ENCODE data around the gene NUSAP1.
"Not testable (repeated sequence)": the region's sequence is repeated elsewhere in the genome, so short reads cannot be mapped to it uniquely, and the experiment has no call there.

DNA sequence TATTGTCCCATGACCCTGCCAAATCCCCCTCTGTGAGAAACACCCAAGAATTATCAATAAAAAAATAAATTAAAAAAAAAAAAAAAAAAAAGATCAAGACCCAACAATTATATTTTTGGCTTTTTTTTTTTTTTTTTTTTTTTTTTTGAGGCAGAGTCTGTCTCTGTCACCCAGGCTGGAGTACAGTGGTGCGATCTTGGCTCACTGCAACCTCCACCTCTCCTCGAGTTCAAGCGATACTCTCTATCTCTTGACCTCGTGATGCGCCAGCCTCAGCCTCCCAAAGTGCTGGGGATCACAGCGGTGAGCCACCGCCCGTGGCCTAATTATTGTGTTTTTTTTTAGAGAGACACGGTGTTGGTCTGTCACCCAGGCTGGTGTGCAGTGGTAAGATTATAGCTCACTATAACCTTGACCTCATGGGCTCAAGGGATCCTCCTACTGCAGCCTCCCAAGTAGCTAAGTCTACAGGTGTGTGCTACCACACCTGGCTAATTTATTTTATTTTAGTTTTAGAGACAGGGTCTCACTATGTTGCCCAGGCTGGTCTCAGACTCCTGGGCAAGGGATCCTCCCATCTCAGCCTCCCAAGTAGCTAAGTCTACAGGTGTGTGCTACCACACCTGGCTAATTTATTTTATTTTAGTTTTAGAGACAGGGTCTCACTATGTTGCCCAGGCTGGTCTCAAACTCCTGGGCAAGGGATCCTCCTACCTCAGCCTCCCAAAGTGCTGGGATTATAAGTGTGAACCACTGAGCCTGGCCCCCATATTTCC, 51.5 kb downstream of the NUSAP1 start:
- TF ChIP-seq POLR2AphosphoS5 (IDR thresholded peaks at IDR 0.05; ENCODE audit: low read depth, low read length); POLR2A (IDR thresholded peaks at IDR 0.05; ENCODE audit: low read depth, low read length); TAF1 (IDR thresholded peaks at IDR 0.05; ENCODE audit: borderline replicate concordance, low read depth, low read length): not testable (repeated sequence)
